SK-N-SH (cell line): ENCODE measurements around the gene GATA3. TPM values are rescaled to one million over a fixed set of nuclear protein-coding genes. Genes with fewer than 3 reads are reported as not detected.
"Not testable (repeated sequence)": the region's sequence is repeated elsewhere in the genome, so short reads cannot be mapped to it uniquely, and the experiment has no call there.

Experiments used
- CTCF ChIA-PET: fragments of 300-600, 350-600 bp; formaldehyde crosslinking; extraction: SDS; loops from one replicate; lab custom pipeline; 2021; lab: Yijun Ruan, JAX
- POLR2A ChIA-PET: fragments of 350-600 bp; sonication (Branson Sonifier 250); formaldehyde crosslinking; extraction: SDS; loops from one replicate; lab custom pipeline; 2020; ENCODE audit warnings: antibody characterized with exemption, inconsistent platforms; lab: Yijun Ruan, JAX
- DNase-seq: peaks from one replicate; pipeline ENCODE4 v3.0.0; 2012
- H2AFZ ChIP-seq: fragments of 200-600 bp; sonication (generic); 2 replicates; pipeline ENCODE4 v1.8.1; 2016; ENCODE audit warnings: antibody characterized with exemption, mild to moderate bottlenecking, low read depth
- H3F3A ChIP-seq: fragments of 200-600 bp; sonication (generic); replicated peaks from 2 replicates; pipeline ENCODE3; 2016; ENCODE audit warnings: antibody characterized with exemption, mild to moderate bottlenecking; ENCODE audit not compliant: insufficient read depth
- H3K27ac ChIP-seq, 2 experiments: fragments of 200-500 bp in 1 of 2; fragments of 200-600 bp in 1 of 2; sonication (Bioruptor generic) in 1 of 2; sonication (generic), shearing (Covaris generic) in 1 of 2; 2 replicates each; pipeline versions ENCODE4 v1.5.1 to v1.6.1; 2014 to 2016; ENCODE audit warnings: low read depth in 2 of 2, inconsistent platforms in 1 of 2, low read length in 1 of 2, mild to moderate bottlenecking in 1 of 2, mixed read lengths in 1 of 2
- H3K27me3 ChIP-seq: fragments of 200-600 bp; sonication (generic), shearing (Covaris generic); 2 replicates; pipeline ENCODE4 v1.6.1; 2016; ENCODE audit warnings: mixed run types; ENCODE audit not compliant: insufficient read depth
- H3K36me3 ChIP-seq, 2 experiments: fragments of 200-500 bp in 1 of 2; fragments of 200-600 bp in 1 of 2; sonication (Bioruptor generic) in 1 of 2; sonication (generic) in 1 of 2; replicated peaks in 1 of 2; 2 replicates each; pipeline versions ENCODE3 to v1.5.1; 2014 to 2016; ENCODE audit warnings: low read length in 1 of 2, mild to moderate bottlenecking in 1 of 2; ENCODE audit not compliant: insufficient read depth in 2 of 2, control insufficient read depth in 1 of 2
- H3K4me1 ChIP-seq, 2 experiments: fragments of 200-500 bp in 1 of 2; fragments of 200-600 bp in 1 of 2; sonication (Bioruptor generic) in 1 of 2; sonication (generic), shearing (Covaris generic) in 1 of 2; 2 replicates each; pipeline versions ENCODE4 v1.5.1 to v1.6.1; 2014 to 2016; ENCODE audit warnings: low read depth in 1 of 2, low read length in 1 of 2, mixed run types in 1 of 2; ENCODE audit not compliant: insufficient read depth in 2 of 2, control insufficient read depth in 1 of 2
- H3K4me2 ChIP-seq: fragments of 200-600 bp; sonication (generic), shearing (Covaris generic); 2 replicates; pipeline ENCODE4 v1.6.1; 2017; ENCODE audit warnings: mixed run types
- H3K4me3 ChIP-seq, 2 experiments: fragments of 200-500 bp in 1 of 2; fragments of 200-600 bp in 1 of 2; sonication (Bioruptor generic) in 1 of 2; sonication (generic), shearing (Covaris generic) in 1 of 2; 2 replicates each; pipeline versions ENCODE4 v1.5.1 to v1.8.1; 2014 to 2016; ENCODE audit warnings: low read depth in 2 of 2, inconsistent platforms in 1 of 2, low read length in 1 of 2, mild to moderate bottlenecking in 1 of 2, mixed read lengths in 1 of 2, moderate library complexity in 1 of 2
- H3K79me2 ChIP-seq: fragments of 200-600 bp; sonication (generic); 2 replicates; pipeline ENCODE4 v1.8.1; 2017; ENCODE audit warnings: mild to moderate bottlenecking; ENCODE audit not compliant: insufficient read depth
- H3K9ac ChIP-seq: fragments of 200-600 bp; sonication (generic); 2 replicates; pipeline ENCODE4 v1.6.1; 2017; ENCODE audit warnings: mixed run types
- H3K9me2 ChIP-seq: fragments of 200-600 bp; sonication (generic); 2 replicates; pipeline ENCODE4 v1.6.1; 2017; ENCODE audit warnings: mixed run types
- H3K9me3 ChIP-seq: fragments of 200-600 bp; sonication (generic); 2 replicates; pipeline ENCODE4 v1.6.1; 2017; ENCODE audit warnings: mixed run types, mild to moderate bottlenecking, moderate library complexity
- H4K20me1 ChIP-seq: fragments of 200-600 bp; sonication (generic); 2 replicates; pipeline ENCODE4 v1.6.1; 2017; ENCODE audit warnings: mild to moderate bottlenecking, mixed run types; ENCODE audit not compliant: insufficient read depth
- EZH2phosphoT487 ChIP-seq: fragments of 200-600 bp; sonication (generic); IDR thresholded peaks from 2 replicates; pipeline ENCODE4 v1.6.1; 2017; ENCODE audit warnings: low read depth, mixed run types, mild to moderate bottlenecking, antibody characterized with exemption, moderate library complexity, borderline replicate concordance
- GABPA ChIP-seq: IDR thresholded peaks from 2 replicates; pipeline ENCODE4 v1.4.0; 2012; ENCODE audit warnings: low read depth, mild to moderate bottlenecking
- NFIC ChIP-seq: IDR thresholded peaks from 2 replicates; pipeline ENCODE4 v1.4.0; 2012; ENCODE audit warnings: borderline replicate concordance
- YY1 ChIP-seq: IDR thresholded peaks from 2 replicates; pipeline ENCODE4 v1.4.0; 2012; ENCODE audit warnings: low read depth, mild to moderate bottlenecking
- WGBS: methylation state at CpG from one replicate; pipeline ENCODE4 v1.1.6; 2017; ENCODE audit warnings: low lambda C conversion rate; 5-methylcytosine and 5-hydroxymethylcytosine counted together
- polyA plus RNA-seq, 3 experiments: library from polyadenylated mRNA; depleted of rRNA; stranded (reverse); fragments of >200 nt; gene quantifications; 2 replicates each; pipeline ENCODE4 v1.2.3, GENCODE V29; 2012
- TF ChIP-seq, protein P1 (sequence below): fragments of 200-600 bp; sonication (generic); IDR thresholded peaks from 2 replicates; pipeline ENCODE4 v1.6.1; 2017; ENCODE audit warnings: antibody characterized with exemption, mild to moderate bottlenecking, moderate library complexity
- TF ChIP-seq, protein P2 (sequence below): IDR thresholded peaks from 2 replicates; pipeline ENCODE4 v1.4.0; 2012; ENCODE audit warnings: low read depth, borderline replicate concordance

The GATA3 gene
- polyA plus RNA-seq, 1 of the 3 experiments (the other 2 are of a cell fraction): 14.3 TPM

DNA sequence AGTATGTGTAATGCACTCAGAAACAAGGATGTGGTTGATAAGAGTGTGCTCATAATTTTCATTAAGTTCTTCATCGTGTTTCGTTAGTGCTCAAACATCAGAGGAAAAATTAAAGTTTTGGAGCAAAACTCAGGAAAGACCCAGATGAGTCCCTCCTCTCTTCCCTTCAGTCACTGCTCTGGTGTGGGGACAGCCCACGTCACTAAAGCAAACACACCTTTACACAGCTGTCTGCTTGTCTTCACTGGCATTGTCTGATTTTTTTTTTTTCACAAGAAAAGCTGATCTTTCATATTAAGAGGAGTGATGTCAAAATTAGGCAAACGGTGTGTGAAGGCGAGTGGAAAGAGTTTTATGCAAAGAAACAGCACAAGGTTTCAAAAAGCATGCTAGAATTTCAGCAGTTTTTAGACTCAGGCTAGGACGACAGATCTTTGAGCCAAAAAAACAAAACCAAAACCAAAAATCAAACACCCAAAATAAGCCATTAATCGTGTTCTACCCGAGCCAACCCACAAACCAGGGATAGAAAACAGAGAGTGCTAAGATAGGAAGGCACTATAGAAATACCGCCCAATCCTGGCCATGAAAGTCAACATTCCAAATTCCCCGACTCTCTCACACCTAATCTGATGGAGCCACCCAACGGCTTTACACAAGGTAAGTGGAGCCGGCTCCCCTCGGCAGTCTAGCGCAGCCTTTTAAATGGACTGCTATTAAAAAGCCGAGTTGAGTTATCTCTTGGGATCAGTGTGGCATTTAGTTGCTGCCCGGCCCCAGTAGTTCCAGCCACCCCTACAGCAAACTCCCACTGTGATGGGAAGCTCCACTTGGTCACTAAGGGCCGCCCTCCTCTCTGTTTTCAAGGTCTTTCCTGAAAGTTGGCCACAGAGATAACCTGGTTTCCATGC lies 27.9 kb upstream of the GATA3 start:
- H4K20me1 ChIP-seq: no peaks in the 10 kb centered on the region
- ChIA-PET POLR2A (interaction anchor here (0.6 kb wide), 1 partner anchor 69 kb away, joined by 3 read pairs; no protein-coding TSS in a partner anchor), CTCF (no interaction called here)
- no peak overlapping the region for H3K4me3 ChIP-seq
- no peaks in the 10 kb centered on the region for H3F3A ChIP-seq
- H3K9ac ChIP-seq: no peak overlapping the region
- no peaks in the 10 kb centered on the region for H3K36me3 ChIP-seq
- no peaks in the 10 kb centered on the region for H3K9me2 ChIP-seq
- H3K4me2 ChIP-seq: no peak overlapping the region
- no peak overlapping the region; the same call in 1 of the 2 replicates for H2AFZ ChIP-seq
- no peaks in the 10 kb centered on the region for H3K27me3 ChIP-seq
- 77% methylated on average over 16 of the region's 17 CpGs for WGBS
- no peaks in the 10 kb centered on the region for H3K79me2 ChIP-seq
- no peak overlapping the region for H3K27ac ChIP-seq
- TF ChIP-seq, protein P1, sequence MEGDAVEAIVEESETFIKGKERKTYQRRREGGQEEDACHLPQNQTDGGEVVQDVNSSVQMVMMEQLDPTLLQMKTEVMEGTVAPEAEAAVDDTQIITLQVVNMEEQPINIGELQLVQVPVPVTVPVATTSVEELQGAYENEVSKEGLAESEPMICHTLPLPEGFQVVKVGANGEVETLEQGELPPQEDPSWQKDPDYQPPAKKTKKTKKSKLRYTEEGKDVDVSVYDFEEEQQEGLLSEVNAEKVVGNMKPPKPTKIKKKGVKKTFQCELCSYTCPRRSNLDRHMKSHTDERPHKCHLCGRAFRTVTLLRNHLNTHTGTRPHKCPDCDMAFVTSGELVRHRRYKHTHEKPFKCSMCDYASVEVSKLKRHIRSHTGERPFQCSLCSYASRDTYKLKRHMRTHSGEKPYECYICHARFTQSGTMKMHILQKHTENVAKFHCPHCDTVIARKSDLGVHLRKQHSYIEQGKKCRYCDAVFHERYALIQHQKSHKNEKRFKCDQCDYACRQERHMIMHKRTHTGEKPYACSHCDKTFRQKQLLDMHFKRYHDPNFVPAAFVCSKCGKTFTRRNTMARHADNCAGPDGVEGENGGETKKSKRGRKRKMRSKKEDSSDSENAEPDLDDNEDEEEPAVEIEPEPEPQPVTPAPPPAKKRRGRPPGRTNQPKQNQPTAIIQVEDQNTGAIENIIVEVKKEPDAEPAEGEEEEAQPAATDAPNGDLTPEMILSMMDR: no peak
- TF ChIP-seq NFIC (no peak), GABPA (no peak), EZH2phosphoT487 (no peak), YY1 (no peak)
- TF ChIP-seq, protein P2, sequence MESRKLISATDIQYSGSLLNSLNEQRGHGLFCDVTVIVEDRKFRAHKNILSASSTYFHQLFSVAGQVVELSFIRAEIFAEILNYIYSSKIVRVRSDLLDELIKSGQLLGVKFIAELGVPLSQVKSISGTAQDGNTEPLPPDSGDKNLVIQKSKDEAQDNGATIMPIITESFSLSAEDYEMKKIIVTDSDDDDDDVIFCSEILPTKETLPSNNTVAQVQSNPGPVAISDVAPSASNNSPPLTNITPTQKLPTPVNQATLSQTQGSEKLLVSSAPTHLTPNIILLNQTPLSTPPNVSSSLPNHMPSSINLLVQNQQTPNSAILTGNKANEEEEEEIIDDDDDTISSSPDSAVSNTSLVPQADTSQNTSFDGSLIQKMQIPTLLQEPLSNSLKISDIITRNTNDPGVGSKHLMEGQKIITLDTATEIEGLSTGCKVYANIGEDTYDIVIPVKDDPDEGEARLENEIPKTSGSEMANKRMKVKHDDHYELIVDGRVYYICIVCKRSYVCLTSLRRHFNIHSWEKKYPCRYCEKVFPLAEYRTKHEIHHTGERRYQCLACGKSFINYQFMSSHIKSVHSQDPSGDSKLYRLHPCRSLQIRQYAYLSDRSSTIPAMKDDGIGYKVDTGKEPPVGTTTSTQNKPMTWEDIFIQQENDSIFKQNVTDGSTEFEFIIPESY: no peak
- no peaks in the 10 kb centered on the region for H3K9me3 ChIP-seq
- no peak for DNase-seq
- no peaks in the 10 kb centered on the region for H3K4me1 ChIP-seq

DNA sequence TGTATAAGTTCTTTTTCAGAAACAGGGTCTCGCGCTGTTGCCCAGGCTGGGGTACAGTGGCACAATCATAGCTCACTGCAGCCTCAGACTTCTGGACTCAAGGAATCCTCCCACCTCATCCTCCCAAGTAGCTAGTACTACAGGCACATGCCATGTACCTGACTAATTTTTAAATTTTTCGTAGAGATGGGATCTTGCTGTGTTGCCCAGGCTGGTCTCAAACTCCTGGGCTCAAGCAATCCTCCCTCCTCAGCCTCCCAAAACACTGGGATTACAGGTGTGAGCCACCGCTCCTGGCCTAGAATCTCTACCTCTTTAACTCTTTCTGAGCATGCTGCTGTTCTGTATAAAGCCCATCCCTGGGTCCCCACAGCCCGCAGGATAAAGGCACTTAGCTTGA lies 23.3 kb upstream of the GATA3 start:
- POLR2A ChIA-PET, H3K9me3 ChIP-seq, H3K9ac ChIP-seq, CTCF ChIA-PET, H3K79me2 ChIP-seq, H3K4me1 ChIP-seq, H3K27me3 ChIP-seq, H3K27ac ChIP-seq, H3K36me3 ChIP-seq, H3K9me2 ChIP-seq, H3F3A ChIP-seq, DNase-seq, H3K4me3 ChIP-seq, H4K20me1 ChIP-seq, H2AFZ ChIP-seq, H3K4me2 ChIP-seq: not testable (repeated sequence)
- WGBS: 84% methylated on average over 5 of the region's 5 CpGs
